H1 (cell line): ENCODE results near the gene CIZ1. TPM values are rescaled to one million over a fixed set of nuclear protein-coding genes. Genes with fewer than 3 reads are reported as not detected.

Experiments used
- JUND ChIP-seq: IDR thresholded peaks from 2 replicates; pipeline ENCODE4 v1.6.1; 2011; ENCODE audit warnings: mild to moderate bottlenecking, improper control_type of control experiment, low read length
- POU5F1 ChIP-seq: IDR thresholded peaks from 2 replicates; pipeline ENCODE4 v1.6.1; 2011; ENCODE audit warnings: low read depth, mild to moderate bottlenecking, low read length, moderate library complexity
- polyA plus RNA-seq, 7 experiments: library from polyadenylated mRNA; depleted of rRNA in 3 of 7; stranded (reverse) in 5 of 7; unstranded in 2 of 7; fragments of >200 nt in 5 of 7; fragments of 200-250 nt in 2 of 7; gene quantifications; 1 replicate in 5 of 7; 2 replicates in 1 of 7; 4 replicates in 1 of 7; pipeline versions ENCODE4 v1.2.1 to v1.2.3, GENCODE V29; 2011 to 2013; ENCODE audit warnings: missing spikeins in 2 of 7, mixed read lengths in 2 of 7
- total RNA-seq: library from RNA; stranded (reverse); fragmentation: NEBNext Ultra II Directional; extraction: Animal tissue kit (Norgen Biotek cat#: 25700); gene quantifications from 2 replicates; pipeline ENCODE4 v1.2.1, GENCODE V29; 2021
- TF ChIP-seq, protein P1 (sequence below): fragments of 300-600 bp; sonication (generic); IDR thresholded peaks from 2 replicates; pipeline ENCODE4 v1.7.1; 2012; ENCODE audit warnings: low read length, moderate library complexity, mild to moderate bottlenecking, inconsistent platforms; ENCODE audit not compliant: insufficient replicate concordance
- TF ChIP-seq, protein P2 (sequence below): IDR thresholded peaks from 2 replicates; pipeline ENCODE4 v1.6.1; 2011; ENCODE audit warnings: low read depth, mild to moderate bottlenecking, low read length; ENCODE audit not compliant: insufficient read depth

The CIZ1 gene
- total and polyA plus RNA-seq, 2 of the 8 experiments (the other 6 are each of a cell fraction or from before 2014, with no cell fraction given) = 66.0 to 107 TPM

DNA sequence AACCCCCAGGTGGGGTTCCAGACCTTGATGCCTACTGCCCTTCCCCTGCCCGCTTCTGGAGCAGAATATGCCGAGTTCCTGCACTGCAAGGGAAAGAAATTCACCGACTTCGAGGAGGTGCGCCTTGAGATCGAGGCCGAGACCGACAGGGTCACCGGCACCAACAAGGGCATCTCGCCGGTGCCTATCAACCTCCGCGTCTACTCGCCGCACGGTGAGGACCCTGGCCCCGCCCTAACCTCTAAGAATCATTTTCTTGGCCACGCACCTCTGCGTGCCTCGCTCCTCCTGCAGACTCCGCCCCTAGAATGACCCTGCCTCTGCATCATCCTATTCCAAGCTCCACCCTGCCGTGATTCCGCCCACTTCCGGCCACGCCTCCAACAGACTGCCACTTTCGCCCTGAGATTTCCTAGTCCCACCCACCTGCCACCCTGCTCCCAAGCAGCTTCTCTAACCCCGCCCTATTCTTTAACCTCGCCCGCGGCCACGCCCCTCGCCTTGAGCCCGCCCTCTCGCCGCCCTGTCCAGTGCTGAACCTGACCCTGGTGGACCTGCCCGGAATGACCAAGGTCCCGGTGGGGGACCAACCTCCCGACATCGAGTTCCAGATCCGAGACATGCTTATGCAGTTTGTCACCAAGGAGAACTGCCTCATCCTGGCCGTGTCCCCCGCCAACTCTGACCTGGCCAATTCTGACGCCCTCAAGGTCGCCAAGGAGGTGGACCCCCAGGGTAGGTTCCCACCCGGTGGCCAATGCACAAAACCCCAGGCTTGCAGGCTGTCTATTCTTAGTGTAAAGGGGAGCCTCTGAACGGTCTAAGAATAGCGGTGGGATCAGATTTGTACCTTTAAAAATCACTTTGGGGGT, 27.4 kb upstream of the CIZ1 start (continued):
- TF ChIP-seq, protein P1, sequence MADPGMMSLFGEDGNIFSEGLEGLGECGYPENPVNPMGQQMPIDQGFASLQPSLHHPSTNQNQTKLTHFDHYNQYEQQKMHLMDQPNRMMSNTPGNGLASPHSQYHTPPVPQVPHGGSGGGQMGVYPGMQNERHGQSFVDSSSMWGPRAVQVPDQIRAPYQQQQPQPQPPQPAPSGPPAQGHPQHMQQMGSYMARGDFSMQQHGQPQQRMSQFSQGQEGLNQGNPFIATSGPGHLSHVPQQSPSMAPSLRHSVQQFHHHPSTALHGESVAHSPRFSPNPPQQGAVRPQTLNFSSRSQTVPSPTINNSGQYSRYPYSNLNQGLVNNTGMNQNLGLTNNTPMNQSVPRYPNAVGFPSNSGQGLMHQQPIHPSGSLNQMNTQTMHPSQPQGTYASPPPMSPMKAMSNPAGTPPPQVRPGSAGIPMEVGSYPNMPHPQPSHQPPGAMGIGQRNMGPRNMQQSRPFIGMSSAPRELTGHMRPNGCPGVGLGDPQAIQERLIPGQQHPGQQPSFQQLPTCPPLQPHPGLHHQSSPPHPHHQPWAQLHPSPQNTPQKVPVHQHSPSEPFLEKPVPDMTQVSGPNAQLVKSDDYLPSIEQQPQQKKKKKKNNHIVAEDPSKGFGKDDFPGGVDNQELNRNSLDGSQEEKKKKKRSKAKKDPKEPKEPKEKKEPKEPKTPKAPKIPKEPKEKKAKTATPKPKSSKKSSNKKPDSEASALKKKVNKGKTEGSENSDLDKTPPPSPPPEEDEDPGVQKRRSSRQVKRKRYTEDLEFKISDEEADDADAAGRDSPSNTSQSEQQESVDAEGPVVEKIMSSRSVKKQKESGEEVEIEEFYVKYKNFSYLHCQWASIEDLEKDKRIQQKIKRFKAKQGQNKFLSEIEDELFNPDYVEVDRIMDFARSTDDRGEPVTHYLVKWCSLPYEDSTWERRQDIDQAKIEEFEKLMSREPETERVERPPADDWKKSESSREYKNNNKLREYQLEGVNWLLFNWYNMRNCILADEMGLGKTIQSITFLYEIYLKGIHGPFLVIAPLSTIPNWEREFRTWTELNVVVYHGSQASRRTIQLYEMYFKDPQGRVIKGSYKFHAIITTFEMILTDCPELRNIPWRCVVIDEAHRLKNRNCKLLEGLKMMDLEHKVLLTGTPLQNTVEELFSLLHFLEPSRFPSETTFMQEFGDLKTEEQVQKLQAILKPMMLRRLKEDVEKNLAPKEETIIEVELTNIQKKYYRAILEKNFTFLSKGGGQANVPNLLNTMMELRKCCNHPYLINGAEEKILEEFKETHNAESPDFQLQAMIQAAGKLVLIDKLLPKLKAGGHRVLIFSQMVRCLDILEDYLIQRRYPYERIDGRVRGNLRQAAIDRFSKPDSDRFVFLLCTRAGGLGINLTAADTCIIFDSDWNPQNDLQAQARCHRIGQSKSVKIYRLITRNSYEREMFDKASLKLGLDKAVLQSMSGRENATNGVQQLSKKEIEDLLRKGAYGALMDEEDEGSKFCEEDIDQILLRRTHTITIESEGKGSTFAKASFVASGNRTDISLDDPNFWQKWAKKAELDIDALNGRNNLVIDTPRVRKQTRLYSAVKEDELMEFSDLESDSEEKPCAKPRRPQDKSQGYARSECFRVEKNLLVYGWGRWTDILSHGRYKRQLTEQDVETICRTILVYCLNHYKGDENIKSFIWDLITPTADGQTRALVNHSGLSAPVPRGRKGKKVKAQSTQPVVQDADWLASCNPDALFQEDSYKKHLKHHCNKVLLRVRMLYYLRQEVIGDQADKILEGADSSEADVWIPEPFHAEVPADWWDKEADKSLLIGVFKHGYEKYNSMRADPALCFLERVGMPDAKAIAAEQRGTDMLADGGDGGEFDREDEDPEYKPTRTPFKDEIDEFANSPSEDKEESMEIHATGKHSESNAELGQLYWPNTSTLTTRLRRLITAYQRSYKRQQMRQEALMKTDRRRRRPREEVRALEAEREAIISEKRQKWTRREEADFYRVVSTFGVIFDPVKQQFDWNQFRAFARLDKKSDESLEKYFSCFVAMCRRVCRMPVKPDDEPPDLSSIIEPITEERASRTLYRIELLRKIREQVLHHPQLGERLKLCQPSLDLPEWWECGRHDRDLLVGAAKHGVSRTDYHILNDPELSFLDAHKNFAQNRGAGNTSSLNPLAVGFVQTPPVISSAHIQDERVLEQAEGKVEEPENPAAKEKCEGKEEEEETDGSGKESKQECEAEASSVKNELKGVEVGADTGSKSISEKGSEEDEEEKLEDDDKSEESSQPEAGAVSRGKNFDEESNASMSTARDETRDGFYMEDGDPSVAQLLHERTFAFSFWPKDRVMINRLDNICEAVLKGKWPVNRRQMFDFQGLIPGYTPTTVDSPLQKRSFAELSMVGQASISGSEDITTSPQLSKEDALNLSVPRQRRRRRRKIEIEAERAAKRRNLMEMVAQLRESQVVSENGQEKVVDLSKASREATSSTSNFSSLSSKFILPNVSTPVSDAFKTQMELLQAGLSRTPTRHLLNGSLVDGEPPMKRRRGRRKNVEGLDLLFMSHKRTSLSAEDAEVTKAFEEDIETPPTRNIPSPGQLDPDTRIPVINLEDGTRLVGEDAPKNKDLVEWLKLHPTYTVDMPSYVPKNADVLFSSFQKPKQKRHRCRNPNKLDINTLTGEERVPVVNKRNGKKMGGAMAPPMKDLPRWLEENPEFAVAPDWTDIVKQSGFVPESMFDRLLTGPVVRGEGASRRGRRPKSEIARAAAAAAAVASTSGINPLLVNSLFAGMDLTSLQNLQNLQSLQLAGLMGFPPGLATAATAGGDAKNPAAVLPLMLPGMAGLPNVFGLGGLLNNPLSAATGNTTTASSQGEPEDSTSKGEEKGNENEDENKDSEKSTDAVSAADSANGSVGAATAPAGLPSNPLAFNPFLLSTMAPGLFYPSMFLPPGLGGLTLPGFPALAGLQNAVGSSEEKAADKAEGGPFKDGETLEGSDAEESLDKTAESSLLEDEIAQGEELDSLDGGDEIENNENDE = no peak
- TF ChIP-seq, protein P2, sequence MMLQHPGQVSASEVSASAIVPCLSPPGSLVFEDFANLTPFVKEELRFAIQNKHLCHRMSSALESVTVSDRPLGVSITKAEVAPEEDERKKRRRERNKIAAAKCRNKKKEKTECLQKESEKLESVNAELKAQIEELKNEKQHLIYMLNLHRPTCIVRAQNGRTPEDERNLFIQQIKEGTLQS = no peak
- TF ChIP-seq JUND = no peak
- TF ChIP-seq POU5F1 = no peak
